NCI-H187 (cell line): ENCODE results near the gene PTPRM.

Source experiments
- DNase-seq, 2 experiments: peaks; one replicate each; lab custom pipeline; 2025; lab: John Stamatoyannopoulos, UW

PTPRM gene

DNA sequence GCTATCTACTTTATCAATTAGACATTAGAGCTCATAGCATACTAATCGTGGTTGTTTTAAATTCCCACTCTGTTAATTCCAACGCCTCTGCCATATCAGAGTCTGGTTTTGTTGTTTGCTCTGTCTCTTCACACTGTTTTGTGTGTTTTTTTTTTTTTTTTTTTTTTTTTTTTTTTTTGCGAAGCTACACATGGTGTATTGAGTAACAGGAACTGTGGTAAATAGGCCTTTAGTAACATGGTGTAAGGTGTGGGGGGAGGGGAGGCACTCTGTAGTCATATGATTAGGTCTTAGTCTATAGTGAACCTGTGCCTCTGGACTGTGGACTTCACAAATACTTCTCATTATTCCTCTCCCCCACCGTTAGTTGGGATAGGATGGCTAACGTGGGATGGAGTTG lies 671.4 kb downstream of the PTPRM start:
- no peak for DNase-seq

DNA sequence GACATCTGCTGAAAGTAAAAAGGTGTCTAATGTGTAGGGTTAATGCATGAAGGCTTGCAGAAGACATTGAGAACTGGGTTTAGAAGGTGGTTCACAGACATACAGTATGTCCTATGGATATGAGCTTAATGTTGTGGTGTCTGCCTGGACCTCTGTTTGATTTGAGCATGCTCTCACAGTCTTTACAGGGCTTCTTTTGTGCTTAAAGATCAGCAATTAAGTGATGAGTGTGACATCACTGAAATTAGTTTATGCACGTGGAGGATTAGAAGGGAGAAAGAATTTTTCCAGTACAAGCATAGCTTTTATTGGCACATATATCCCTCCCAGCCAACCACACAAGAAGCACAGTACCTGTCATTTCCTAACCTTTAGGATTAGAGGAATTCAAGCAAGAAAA lies 674.6 kb downstream of the PTPRM start:
- DNase-seq = no peak

DNA sequence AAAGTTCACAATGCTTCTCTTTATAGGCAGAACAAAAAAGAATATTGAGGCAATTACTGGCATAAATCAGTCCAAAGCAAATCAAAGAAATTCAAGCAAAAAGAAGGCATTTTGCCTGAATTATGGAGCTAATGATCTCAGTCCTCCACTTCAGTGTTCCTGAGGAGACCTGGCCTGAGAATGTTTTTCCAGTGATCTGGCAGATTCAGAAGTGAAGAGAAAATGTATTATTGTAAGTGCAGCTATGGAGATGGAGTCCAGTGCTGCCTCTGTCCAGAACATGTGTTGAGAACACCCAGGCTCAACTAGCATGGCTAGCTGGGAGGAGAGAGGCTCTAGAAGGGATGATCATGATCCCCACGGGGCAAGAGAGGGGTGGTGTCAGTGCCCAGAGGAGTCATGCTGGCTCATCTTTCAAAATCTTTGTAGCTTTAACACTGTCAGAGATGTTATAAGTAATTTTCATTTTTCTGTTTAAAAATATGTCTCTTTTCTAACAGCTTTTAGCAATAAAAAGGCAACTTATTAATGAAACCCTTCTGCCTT lies 675.1 kb downstream of the PTPRM start:
- no peak for DNase-seq

DNA sequence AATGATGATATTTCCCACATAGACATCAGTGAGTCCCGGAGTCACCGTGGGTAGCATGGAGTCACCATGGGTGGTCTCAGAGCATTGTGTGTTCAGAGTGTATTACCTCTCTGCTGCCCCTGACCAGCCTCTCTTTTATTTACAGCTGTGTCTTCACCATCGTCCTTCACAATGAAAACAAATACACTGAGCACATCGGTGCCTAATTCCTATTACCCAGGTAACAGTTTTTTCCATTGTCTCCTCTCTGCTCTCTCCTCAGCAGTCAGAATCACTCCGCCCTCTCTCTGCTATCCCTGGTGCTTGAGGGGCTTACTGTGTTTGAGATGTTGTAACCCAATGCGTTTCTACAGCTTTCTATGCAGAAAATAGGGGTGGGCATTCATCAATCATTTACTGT lies 680.6 kb downstream of the PTPRM start:
- no peak for DNase-seq

DNA sequence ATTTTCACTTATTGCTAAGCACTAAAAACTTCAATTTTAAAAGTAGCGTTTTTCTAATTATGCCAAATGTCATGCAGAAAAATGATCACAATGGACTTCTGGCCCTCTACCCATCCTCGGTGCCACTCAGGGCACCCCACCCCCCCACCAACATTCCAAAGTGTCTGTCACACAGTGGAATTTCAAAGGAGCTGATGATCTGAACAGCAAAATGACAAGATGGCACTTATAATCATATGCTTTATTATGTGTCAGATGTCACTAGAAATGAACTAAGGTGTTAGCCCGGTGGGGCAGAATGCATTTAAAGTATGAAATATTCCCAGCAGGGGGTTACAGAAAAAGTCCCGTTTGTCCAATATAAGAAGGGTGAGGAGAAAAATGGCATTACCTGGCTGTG lies 681.5 kb downstream of the PTPRM start:
- DNase-seq = no peak

DNA sequence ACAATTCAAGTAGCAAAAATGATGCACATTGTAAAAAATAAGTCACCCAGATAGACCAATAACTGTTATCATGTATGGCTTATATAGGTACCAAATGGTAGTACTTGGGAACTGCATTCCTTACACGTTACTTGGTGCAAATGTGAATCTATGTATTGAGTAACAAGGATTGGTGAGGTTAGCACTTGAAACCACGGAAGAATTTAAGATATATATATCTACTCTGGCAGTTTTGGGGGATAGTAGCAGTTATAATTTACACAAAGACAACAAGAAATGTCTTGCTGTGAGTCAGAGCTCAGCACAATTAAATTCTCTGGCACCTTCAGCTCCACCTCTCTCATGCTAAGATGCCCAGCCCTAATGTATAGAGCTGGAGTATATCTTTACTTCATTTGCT lies 682.7 kb downstream of the PTPRM start:
- no peak for DNase-seq

DNA sequence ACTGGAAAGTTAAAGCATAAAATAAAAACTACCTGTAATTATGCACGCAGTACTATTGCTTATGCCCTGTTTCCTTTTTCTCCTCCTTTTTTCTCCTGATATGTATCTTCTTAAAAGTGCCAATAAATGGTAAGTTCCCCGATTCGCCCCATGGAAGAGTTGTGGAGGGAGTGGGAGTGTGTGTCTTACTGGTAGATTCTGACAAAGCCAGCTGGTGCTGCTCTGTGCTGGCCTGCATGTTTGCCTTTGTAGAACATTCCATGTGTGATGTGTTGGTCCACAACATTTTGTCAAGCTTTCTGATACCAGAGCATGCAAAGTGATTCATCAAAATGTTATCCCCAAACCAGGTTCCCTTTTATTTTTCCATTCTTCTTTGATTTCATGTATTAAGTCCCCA lies 685.3 kb downstream of the PTPRM start:
- DNase-seq = no peak

DNA sequence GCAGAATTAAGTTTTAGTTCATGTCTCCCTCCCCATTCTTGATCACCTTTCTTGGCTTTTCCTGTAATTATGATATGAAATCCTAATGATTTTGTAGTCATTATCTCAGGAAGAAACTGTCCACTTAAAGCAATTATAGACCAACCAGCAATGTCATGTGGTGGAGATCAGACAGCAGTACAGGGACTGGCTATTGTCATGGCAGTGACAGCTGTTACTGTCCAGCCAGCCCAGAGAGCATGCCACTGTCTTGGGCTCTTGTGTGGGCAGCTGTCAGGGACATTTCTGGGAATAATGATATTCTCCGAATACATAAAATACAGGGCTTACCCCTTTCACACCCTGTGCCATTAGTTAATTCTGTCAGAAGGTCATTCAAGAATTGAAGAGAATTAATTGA lies 686.8 kb downstream of the PTPRM start:
- DNase-seq = no peak

DNA sequence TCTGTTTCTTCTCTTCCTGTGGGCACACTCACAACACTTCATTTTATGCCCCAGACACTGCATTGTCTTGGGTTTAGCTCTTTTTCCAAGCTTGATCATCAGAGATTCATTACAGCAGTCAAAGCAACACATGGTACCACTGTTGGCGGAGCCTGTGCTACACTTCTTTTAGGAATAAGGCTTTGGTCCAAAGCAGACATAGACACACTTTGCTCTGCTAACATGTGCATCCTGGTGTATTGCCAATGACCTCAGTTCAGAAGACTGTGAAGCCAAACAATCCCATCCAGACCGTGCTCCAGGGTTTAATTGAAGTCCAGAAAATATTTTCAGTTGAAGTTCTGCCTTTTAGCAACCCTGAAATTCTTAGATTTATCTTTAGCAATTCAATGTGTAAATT lies 687.5 kb downstream of the PTPRM start:
- DNase-seq = no peak

DNA sequence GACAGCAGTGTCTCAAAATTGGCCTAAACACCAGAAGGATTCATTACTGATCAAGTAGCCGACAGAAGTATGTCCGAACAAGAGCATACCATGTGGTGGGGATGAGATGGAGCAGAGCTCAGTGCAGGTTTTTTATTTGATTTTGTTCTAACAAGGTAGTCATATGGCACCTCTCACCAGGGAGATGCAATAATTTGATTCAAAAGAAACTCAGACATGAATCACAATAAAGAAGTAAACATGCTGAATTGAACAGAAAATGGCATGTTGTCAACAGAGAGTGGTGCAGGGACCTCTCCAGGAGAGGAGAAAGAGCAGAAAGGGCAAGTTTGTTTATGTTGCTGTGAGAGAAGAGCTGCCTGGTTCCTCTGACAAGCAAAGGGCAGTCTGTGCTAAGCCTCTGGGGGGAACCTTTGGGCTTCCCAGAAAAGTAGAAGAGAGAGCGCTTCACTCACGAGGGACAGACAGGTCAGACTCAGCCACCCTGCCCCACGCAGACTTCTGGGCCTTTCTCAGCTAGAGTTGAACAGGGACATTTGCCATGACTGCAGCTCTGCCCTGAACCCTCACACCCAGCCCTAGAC lies 690.8 kb downstream of the PTPRM start:
- no peak for DNase-seq

DNA sequence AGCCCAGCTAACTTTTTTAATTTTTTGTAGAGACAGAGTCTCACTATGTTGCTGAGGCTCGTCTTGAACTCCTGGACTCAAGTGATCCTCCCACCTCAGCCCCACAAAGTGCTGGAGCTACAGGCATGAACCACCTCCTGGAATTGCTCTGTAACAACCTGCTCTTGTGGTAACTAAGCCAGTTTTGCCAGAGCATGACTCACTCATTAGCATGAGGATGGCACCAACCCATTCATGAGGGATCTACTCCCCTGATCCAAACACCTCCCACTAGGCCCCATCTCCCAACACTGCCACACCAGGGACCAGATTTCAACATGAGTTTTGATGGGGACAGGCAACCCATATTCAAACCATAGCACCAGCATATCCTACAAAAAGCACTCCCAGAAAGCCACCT lies 693.2 kb downstream of the PTPRM start:
- DNase-seq = no peak

DNA sequence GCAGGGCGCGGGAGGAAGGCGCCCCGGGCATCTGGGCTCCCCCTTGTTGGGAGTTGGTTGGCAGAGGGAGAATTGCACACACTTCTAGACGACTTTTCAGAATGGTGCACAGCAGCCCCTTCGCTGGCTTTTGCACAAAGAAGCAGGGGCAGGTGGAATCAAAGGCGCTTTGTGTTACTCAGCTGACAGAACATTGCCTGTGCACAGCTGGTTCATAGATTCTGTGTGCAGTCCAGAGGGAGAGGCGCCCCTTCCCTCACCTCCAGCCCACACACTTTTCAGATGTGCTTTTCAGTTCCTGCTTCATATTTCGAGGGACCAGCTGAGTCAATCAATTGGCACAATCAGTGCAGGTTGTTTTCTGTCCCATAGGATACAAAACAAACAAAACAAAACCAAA lies 693.7 kb downstream of the PTPRM start:
- DNase-seq = no peak

DNA sequence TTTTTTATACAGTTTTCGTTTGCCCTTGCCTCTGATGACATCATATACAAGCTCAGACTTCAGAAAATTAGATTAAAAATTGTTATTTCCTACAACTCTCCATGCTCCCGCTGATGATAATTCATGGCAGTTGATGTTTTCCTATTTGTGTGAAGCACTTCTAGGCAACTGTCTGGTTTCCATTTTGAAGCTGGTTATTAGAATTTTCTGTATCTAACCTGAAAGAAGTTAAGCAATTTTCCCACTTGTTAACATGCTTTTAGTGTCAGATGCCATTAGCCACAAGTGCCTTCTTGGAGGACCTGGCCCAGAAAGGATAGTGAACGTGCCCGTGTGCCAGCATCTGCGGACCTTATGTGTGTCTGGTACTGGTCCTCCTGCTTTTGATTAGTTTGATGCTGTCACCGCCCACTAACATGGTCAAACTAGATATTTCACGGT lies 694.6 kb downstream of the PTPRM start:
- no peak for DNase-seq

DNA sequence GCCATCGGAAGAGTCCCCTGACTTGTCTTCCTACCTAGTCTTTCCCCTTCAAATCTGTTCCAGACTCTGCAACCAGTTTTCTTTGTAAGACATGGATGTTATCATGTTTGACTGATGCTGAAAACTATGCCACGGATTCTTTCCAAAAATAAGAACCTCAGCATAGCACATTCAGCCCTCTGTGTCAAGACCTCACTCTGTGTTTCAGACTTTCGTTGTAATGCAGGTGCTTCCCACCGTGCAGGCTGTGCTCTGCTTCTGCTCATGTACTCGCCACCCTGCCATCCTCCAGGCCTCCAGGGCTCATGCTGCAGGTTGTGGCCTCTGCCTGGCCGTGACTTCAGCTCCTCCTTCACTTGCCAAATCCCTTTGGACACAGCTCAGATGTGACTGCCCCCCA lies 695.1 kb downstream of the PTPRM start:
- no peak for DNase-seq

DNA sequence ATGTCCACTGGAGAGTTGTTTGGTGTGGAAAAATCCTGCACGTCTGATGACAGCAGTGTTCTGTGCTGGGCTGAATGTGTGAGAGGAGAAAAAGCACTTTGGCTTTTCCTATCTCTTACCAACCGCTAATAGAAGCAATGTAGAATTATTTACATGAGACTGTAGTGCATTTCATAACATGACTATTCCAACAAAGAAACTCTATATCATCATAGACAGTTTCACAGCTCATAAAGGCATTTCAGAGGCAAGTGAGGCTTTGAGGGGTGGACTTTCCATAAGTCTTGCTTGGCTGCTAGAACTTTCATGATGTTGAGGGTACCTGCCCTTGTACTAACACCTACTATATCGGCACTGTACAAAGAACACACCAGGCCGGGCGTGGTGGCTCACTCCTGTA lies 697.0 kb downstream of the PTPRM start:
- DNase-seq = no peak

DNA sequence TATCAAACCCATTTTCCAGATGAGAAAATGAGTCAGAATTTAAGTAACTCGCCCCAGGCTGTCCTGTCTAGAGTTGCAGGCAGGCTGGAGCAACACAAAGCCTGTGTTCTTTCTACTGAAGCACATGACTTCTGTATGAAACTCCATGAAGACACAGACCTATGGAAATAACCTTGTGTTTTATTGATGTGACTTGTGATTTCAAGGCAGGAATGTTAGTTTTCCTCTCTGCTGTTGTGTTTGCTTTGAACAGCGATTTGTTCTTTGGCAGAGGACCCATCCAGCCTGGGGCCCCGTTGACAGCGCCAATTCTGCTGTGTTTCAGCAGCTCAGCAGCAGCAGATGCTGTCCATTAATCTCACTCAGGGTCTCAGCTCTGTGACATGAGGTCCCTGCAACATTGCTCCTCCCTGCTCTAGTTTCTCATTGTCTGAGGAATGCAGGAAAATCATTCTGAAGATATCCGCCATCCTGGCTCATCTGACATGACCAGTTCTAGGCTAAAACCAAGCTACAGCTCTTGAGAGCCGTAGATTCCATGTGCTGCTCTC lies 697.8 kb downstream of the PTPRM start:
- DNase-seq = no peak

DNA sequence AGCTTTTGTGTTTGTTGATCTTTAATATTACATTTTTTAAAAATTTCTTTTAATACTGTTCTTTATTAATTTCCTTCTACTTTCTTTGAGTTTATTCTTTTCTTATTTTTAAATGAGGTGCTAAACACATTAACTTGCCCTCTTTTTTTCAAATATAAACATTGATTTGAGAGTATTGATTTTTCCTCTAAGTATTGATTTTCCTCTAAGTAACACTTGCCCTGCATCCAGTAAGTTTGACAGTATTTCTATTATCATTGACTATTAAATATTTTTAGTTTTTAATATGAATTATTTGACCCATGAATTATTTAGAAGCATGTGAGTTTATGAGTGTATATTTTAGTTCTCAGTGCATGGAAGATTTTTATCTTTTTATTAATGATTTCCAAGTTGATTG lies 705.1 kb downstream of the PTPRM start:
- DNase-seq = no peak

DNA sequence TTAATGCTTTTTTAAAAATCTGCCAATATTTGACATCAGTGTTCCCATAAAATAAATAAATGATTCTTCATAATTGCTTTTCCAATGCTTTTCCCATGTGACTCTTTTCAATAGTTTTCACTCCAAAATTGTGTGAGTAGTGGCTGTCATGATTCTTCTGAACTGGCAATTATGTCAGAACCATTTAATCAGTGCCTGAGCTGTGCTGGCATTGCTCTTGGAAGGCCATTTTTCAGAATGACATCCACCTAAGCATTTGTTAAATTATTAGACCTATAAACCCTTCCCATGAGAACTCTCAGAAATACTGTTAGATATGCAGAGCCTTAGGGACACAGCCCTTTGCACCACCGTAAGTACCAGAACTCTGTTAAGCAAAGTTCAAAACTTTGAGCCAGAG lies 707.3 kb downstream of the PTPRM start:
- DNase-seq = no peak

DNA sequence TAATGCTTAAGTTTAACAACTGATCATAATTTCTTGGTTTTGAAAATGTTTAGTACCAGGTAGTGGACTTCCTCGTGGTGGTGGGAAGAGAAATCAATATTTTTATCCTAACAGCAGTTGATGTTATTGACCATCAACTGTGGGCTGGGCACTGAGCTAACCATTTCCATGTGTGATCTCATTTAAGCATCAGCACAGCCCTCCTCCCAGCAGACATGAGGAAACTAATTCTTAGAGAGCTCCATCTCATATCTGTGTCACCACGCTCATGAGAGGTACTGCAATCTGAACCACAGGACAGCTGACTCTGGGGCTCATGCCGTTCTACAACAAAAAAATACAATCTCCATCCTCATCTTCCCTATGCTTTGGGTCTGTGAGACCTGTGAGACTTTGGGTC lies 709.3 kb downstream of the PTPRM start:
- DNase-seq = no peak

DNA sequence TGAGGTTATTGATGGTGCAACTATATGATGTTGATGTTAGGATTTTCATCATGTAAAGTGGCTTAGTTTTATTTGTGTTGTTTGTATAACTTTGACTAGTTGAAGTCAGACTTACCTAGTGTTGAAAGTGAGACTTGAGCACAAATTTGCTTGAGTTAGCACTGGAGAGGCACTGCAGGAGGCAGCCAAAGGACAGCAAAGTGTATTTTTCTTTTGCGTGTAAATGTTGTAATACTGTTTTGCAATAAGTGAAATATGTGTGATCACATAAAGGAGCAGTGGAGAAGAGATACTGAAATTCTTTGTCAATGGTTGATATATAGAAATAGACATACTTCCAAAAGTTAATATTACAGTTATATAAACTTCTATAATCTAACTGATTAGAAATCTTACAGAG lies 710.2 kb downstream of the PTPRM start:
- DNase-seq = no peak

DNA sequence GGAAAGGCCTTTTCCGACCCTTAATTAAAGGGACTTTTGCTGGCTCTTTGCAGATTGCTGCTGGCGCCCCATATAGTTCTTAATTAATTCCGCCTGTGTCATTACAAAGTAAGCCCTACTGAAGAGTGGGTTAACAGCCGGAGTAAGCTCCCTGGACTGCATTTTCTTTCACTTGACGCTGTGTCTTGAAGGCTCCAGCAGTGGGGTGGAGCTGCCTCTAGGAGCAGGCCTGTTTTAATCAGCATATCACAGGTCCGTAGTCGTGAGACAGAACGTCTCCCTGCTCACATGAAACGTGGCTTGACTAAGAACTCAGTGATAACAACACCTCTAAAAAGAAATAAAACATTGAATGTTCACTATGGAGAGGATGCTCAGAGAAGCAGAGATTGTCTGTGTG lies 712.2 kb downstream of the PTPRM start:
- no peak for DNase-seq

DNA sequence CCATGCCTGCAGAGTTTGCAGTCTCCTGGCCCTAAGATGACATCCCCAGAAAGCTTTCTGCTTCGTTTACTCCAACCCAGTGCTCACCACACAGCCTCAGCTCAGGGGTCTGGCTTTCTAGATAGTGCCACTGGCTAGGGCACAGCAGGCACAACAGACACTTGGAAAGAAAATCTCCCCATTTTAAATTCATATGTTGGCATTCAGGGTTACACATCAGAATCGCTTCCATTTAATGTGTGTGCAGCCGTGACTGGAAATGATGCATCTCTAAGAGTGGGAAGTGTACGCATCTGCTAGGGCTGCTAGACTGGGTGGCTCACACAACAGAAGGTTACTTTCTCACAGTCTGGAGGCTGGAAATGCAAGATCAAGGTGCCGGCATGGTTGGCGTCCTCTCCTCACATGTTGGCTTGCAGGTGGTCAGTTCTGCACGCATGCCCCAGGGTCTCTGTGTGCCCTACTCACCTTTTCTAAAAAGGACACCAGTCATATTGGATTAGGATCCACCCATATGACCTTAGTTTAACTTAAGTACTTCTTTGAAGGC lies 712.7 kb downstream of the PTPRM start:
- DNase-seq = no peak

DNA sequence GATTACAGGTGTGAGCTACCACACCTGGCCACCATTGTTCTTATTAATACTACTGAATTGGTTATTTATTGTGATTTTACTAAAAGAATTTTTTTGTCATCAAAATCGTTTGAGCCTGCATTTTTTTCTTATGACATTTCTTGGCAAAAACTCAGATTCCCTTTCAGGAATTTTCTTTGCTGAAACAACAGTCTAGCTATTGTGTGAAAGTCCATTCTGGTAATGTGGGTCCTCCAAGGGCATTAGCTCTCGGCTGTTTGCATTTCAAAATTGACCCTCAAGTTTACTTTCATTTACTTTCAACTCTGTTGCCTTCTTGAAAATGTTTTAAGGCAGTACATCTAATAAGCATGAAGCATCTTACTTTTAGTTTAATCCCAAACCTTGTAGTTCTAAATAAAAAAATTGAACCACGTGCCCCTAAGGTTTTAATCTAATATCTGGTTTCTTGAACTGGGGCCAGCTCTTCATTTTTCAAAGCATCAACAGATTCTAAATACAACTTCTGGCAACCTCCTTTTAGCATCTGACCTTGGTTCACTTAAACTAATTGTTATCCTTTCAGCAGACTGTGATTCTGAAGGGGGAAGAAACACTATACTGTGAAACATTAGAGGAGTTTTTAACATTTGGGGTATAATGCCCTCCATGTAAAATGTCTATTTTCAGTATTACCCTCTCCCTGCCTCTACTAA lies 716.9 kb downstream of the PTPRM start:
- no peak for DNase-seq
